Activated naive CD4-positive, alpha-beta T cell treated with anti-CD3 and anti-CD28 coated beads, Interleukin-2, amount 50 U/mL, for 24 hours (primary cell): ENCODE results near the gene TBC1D20.
"Not testable (repeated sequence)": the region's sequence is repeated elsewhere in the genome, so short reads cannot be mapped to it uniquely, and the experiment has no call there.

ENCODE experiments used
- H3K27ac Mint-ChIP-seq: one replicate; pipeline ENCODE4 v1.8.0; 2021; ENCODE audit warnings: mild to moderate bottlenecking, mixed read lengths
- H3K27me3 Mint-ChIP-seq: one replicate; pipeline ENCODE4 v1.8.0; 2021; ENCODE audit warnings: mixed read lengths
- H3K36me3 Mint-ChIP-seq: one replicate; pipeline ENCODE4 v1.8.0; 2021; ENCODE audit warnings: mixed read lengths
- H3K4me1 Mint-ChIP-seq: one replicate; pipeline ENCODE4 v1.8.0; 2021; ENCODE audit warnings: mixed read lengths
- H3K4me3 Mint-ChIP-seq: one replicate; pipeline ENCODE4 v1.8.0; 2021; ENCODE audit warnings: mild to moderate bottlenecking, mixed read lengths
- H3K9me3 Mint-ChIP-seq: one replicate; pipeline ENCODE4 v1.8.0; 2021; ENCODE audit warnings: mixed read lengths

TBC1D20 gene

DNA sequence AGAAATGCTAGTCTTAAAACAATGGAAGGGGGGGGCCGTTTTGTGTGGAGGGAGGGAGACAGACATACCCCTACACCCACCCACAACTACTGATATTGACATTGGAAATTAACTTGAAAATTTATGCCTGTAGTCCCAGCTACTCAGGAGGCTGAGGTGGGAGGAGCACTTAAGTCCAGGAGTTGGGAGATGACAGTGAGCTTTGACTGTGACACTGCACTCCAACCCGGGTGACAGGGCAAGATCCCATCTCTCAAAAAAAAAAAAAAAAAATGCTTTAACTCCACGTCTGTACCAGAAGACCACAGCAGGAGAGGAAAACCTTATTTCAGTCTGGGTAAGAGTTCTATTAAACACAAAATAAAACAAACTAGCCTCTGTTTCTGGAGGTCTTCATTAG lies 2.2 kb downstream of the TBC1D20 start:
- Mint-ChIP-seq H3K4me3 (peak overlapping the region; percentile 99), H3K4me1 (peaks cover 54% of the 10 kb centered on the region), H3K27ac (peak overlapping the region; percentile 25), H3K27me3 (no peaks in the 10 kb centered on the region), H3K9me3 (no peaks in the 10 kb centered on the region), H3K36me3 (peaks cover 3% of the 10 kb centered on the region)

DNA sequence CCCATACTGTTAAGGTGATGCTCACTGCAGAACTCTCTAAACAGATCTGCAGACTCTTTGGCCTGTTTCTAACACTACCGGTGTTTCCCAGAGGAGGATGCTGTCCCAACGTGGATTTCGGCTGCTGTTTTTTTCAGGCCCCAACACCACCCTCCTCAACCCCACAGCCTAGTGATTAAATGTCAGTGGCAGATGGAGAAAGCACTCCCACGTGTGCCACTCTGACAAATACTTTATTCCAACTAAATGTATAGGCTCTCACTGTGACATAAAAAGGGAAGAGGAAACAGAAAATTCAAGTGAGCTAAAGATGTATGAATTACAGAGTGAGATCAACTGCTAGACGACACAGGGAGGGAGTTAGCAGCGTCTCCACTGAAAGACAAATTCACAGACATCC lies 3.6 kb downstream of the TBC1D20 start:
- peaks cover 58% of the 10 kb centered on the region for H3K4me1 Mint-ChIP-seq
- H3K9me3 Mint-ChIP-seq: no peaks in the 10 kb centered on the region
- peak overlapping the region; percentile 35 for H3K27ac Mint-ChIP-seq
- H3K36me3 Mint-ChIP-seq: peaks cover 3% of the 10 kb centered on the region
- H3K4me3 Mint-ChIP-seq: peak overlapping the region; percentile 19
- H3K27me3 Mint-ChIP-seq: no peaks in the 10 kb centered on the region

DNA sequence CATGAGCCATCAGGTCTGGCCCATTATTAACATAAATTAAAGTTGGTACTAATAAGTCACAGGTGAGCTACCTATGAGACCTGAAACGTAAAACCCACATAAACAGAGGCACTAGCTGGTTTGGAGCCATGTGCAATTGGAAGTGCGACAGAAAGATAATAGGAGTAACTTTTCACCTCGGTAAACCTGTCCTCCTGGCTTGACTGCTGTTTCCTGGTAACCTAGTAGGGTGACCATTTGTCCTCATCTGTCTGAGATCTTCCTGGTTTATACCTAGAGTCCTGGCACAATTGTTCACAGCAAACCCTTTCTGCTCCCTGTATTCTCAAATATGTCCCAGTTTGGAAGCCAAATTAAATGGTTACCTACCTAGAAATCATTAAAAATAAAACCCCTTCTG lies 7.4 kb downstream of the TBC1D20 start:
- no peak overlapping the region for H3K4me3 Mint-ChIP-seq
- H3K9me3 Mint-ChIP-seq: no peaks in the 10 kb centered on the region
- H3K4me1 Mint-ChIP-seq: peaks cover 45% of the 10 kb centered on the region
- no peak overlapping the region for H3K27ac Mint-ChIP-seq
- no peaks in the 10 kb centered on the region for H3K27me3 Mint-ChIP-seq
- H3K36me3 Mint-ChIP-seq: peaks cover 3% of the 10 kb centered on the region

DNA sequence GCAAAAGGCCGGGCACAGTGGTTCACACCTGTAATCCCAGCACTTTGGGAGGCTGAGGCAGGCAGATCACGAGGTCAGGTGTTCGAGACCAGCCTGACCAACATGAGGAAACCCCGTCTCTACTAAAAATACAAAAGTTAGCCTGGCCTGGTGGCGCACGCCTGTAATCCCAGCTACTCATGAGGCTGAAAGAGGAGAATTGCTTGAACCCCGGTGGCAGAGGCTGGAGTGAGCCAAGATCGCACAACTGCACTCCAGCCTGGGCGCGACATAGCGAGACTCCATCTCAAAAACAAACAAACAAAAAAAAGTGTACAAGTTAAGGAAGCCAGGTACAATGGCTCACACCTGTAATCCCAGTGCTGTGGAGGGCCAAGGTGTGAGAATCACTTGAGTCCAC lies 10.3 kb downstream of the TBC1D20 start:
- H3K4me1 Mint-ChIP-seq: peaks cover 30% of the 10 kb centered on the region
- not testable (repeated sequence) for H3K9me3 Mint-ChIP-seq, H3K4me3 Mint-ChIP-seq, H3K27ac Mint-ChIP-seq, H3K36me3 Mint-ChIP-seq, H3K27me3 Mint-ChIP-seq

DNA sequence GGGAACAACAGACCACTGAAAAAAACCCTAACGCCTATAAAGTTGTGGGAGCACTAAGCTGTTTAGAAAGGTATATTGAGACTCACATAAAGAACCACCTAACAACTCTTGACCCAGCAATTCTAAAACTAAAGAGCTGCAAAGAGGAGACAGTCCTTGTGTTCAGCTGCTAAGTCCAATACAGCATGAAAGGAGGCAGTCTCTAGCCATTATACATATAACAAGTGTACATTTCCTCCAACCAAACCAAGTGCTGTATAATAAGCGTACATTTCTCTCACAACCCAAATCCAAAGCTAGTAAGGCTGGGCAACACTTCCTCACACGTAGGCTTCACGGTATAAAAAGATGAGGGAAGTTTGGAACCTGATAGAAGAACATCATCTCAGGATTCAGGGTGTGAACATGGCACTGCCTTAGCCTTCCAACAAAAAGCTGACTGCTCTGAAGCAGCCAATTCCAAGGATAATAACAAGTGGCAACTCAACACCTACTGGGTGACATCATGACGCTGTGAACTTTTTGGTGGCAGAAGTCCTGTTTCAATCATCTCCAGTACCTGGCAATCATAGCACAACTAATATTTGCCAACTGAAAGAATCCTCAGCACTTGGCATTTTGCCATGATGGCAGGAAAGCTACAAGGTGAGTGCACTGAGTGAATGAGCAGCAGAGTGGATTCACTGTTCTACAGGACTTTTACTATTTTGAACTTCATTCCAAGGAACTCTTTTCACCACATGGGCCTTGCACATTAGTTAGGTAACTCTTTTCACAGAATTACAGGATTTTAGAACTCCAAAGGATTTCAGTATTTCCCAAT lies 16.6 kb downstream of the TBC1D20 start:
- Mint-ChIP-seq H3K4me3 (no peak overlapping the region), H3K27me3 (no peaks in the 10 kb centered on the region), H3K36me3 (peaks cover 13% of the 10 kb centered on the region), H3K9me3 (no peaks in the 10 kb centered on the region), H3K4me1 (peaks cover 23% of the 10 kb centered on the region), H3K27ac (no peak overlapping the region)

DNA sequence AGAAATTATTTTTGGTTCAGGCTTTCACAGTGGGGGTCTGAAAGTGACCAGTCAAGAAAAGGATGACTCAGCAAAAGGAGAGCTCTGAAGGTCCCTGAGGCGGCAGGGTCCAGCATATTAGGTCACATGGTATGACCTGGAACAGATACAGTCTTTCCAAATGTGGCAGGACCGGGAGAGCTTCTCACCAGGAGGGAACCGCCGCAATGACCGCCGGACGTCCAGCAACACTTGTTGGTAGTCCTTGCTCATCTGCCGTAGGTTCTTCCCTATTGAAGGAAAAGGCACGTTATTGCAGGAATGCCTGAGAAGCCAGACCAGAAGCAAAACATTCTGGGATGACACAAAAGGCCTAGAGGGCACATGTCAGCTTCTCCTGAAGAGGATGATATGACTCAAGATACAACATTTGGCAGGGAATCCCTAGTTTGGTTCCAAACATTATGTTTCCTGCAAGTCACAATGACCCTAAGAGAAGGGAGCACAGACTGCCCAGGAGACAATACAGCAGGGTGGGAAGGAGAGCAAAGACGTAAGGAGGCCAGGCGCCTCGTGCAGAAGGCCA lies 17.4 kb downstream of the TBC1D20 start:
- Mint-ChIP-seq H3K27ac (no peak overlapping the region), H3K4me1 (peaks cover 25% of the 10 kb centered on the region), H3K36me3 (peaks cover 16% of the 10 kb centered on the region)

DNA sequence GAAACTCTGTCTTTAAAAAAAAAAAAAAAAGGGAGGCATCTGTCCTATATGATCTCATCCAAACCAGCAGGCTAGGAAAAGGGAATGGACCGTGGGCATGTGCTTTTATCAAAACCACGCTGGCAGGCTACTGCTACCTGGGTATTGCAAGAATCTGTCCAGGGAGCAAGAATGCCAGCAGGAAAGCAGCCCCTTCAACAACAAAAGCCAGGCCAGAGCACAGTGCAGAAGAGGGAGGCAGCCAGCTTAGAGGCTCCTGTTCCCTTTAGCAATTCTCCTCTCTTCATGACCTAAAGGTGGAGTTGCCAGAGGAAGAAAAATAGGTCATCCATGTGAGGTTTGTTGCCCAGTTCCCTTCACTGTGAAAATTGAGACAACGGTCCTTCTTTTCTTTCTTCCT lies 18.2 kb downstream of the TBC1D20 start:
- Mint-ChIP-seq H3K27me3 (no peaks in the 10 kb centered on the region), H3K27ac (no peak overlapping the region), H3K9me3 (no peaks in the 10 kb centered on the region), H3K36me3 (peaks cover 23% of the 10 kb centered on the region), H3K4me3 (no peak overlapping the region), H3K4me1 (peaks cover 28% of the 10 kb centered on the region)

More for the DNA sequence above, 17.4 kb downstream of the TBC1D20 start:
- Mint-ChIP-seq H3K9me3 (no peaks in the 10 kb centered on the region), H3K4me3 (no peak overlapping the region), H3K27me3 (no peaks in the 10 kb centered on the region)

DNA sequence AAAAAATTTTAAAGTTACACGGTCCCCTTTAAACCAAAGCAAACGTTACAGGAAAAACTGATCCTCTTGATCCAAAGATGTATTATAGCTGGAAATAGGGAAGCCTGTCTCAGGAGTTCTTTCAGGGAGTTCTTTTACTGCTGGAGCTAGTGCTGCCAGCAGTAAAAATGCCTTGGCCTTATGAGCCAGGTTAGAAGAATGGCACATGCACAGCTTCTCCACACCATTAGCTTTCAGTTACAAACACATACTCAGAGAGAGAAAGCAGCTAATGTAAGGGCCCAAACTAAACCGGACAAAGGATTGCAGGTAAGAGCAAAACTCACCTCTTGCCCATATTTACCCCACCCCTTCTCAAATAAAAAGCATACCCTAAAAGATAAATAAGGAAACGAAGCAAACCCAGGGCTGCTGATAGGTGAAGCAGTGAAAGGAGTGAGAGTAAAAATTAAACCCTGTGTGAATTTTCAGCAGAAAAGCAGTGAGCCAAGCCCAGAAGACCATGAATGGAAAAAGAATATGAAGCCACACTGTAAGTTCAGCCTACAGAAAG lies 19.0 kb downstream of the TBC1D20 start:
- H3K27ac Mint-ChIP-seq: no peak overlapping the region
- peaks cover 29% of the 10 kb centered on the region for H3K36me3 Mint-ChIP-seq
- H3K27me3 Mint-ChIP-seq: no peaks in the 10 kb centered on the region
- H3K9me3 Mint-ChIP-seq: no peaks in the 10 kb centered on the region
- peaks cover 36% of the 10 kb centered on the region for H3K4me1 Mint-ChIP-seq
- no peak overlapping the region for H3K4me3 Mint-ChIP-seq

DNA sequence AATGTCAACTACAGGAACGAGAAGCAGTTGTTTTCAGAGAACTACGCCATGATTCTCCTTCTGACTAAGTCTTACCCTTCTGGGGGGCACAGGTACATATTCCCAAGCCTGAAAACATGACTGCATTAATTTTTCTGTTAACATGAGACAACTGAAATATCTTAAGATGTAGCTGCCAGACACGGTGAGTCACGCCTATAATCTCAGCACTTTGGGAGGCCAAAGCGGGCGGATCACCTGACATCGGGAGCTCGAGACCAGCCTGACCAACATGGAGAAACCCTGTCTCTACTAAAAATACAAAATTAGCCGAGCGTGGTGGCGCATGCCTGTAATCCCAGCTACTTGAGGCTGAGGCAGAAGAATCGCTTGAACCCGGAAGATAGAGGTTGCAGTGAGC lies 21.7 kb downstream of the TBC1D20 start:
- Mint-ChIP-seq H3K27ac (no peak overlapping the region), H3K27me3 (no peaks in the 10 kb centered on the region), H3K4me3 (no peak overlapping the region), H3K36me3 (peaks cover 37% of the 10 kb centered on the region), H3K9me3 (no peaks in the 10 kb centered on the region), H3K4me1 (peaks cover 51% of the 10 kb centered on the region)

DNA sequence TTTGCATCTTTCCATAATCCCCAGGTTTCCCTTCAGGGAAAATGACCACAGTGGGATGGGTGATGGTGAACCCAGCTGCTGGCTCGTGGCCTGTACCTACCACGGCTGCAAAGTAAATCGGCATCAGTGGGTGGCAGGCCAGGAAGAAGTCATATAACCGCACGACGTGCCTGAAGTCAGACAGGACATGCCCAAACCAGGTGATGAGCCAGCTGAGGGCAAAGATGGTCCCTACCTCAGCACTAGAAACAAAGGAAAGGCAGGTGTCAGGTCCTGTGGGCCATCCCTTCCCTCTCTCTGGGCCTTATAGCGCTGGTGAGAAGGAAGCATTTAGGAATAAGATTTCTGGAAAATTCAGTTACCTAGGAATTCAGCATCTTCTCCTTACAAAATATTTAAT lies 22.2 kb downstream of the TBC1D20 start:
- Mint-ChIP-seq H3K27me3 (no peaks in the 10 kb centered on the region), H3K9me3 (no peaks in the 10 kb centered on the region), H3K4me3 (peak overlapping the region; percentile 44), H3K27ac (peak overlapping the region; percentile 84), H3K4me1 (peaks cover 56% of the 10 kb centered on the region), H3K36me3 (peaks cover 38% of the 10 kb centered on the region)

DNA sequence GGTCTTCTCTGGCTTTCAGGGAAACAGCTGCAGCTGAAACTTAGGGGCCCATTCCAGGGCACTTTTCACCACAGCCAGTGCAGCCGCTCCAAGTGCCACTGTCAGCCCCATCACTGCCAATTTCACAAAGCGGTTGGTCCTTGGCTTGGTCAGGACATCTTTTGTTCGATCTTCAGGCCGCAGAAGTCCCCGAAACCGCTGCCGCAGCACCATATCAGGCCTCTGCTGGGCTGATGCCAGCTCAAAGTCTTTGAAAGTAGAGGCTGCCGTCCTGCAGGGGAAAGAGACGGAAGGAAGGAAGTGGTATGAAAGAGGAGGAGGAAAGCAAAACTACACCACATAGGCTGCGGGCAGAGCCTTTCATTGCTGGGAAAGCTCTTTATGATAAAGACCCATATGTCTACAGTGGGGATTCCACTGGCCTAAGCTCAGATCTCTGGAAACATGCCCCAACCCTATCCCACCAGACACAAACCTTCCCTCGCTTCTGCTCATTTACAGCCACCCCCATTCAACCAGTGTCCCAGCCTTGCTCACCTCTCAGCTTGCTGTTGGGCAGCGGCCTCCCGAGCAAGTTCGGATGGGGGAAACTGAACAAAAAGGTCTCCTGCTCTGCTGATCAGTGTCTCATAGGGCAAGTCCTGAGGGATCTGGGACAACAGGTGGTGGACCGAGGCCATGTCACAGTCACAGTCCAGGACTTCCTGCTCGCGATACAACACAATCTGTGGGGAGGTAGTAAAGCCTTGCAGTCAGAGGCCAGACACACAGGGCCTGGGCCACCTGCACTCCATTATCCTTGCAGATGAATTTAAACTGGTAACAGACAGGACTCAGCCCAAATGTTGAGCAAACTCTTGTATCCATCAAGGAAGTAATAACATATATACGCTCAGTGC lies 23.5 kb downstream of the TBC1D20 start:
- Mint-ChIP-seq H3K4me1 (peaks cover 69% of the 10 kb centered on the region), H3K4me3 (peak overlapping the region; percentile 88), H3K27me3 (no peaks in the 10 kb centered on the region), H3K27ac (peak overlapping the region; percentile 90), H3K9me3 (no peaks in the 10 kb centered on the region), H3K36me3 (peaks cover 35% of the 10 kb centered on the region)

DNA sequence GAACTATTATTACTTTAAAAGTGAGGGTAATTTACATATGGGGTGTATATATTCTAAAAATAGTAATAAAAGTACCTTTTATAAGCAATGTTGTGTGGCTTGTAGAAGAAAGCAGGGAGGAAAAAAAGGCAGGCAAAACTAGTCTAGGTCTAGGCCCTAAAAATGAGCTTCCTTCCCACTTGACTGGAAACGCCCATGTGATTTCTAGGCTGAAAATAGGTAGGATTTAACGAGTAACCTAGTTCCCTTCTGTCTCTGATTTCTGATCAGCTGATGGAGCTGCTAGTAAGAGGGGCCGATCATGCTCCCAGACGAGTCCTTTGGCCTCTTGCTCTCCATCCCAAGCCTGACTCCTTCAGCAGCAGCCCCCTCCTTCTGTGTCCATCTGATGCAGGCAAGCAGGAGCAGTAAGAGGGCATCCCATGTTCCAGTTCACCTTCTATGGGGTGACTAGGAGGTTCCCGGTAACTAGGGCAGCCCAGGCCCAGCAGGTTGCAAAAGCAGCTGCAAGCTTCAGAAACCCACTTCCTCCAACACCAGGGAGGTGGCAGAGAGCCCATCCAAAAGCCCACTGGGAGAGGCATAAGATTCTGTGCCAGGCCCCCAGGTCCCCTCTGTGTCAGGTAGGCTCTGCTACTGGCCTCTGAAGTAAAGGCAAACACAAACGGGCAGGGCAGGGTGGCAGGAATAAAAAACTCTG lies 24.4 kb downstream of the TBC1D20 start:
- Mint-ChIP-seq H3K27me3 (no peaks in the 10 kb centered on the region), H3K27ac (peak overlapping the region; percentile 55), H3K36me3 (peaks cover 38% of the 10 kb centered on the region), H3K4me1 (peaks cover 78% of the 10 kb centered on the region), H3K4me3 (peak overlapping the region; percentile 88), H3K9me3 (no peaks in the 10 kb centered on the region)

DNA sequence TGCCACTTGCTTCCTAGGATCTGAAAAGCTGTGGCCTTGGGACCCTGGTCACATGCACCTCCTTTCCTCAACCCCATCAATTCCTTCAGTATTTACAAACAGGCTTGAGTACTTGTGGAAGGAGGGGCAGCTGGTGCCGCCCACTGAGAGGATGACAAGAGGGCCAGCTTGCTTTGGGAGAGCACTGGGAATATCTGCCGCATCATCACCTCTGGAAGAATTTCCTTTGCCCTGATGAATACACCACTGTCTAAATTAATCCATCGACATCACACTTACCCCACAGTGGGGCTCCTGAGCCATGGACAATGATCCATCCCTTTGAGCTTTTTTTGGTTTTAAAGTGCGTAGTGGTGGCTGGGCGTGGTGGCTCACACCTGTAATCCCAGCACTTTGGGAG lies 25.9 kb downstream of the TBC1D20 start:
- Mint-ChIP-seq H3K27ac (no peak overlapping the region), H3K36me3 (peaks cover 33% of the 10 kb centered on the region), H3K27me3 (no peaks in the 10 kb centered on the region), H3K4me1 (peaks cover 84% of the 10 kb centered on the region), H3K9me3 (no peaks in the 10 kb centered on the region), H3K4me3 (no peak overlapping the region)

DNA sequence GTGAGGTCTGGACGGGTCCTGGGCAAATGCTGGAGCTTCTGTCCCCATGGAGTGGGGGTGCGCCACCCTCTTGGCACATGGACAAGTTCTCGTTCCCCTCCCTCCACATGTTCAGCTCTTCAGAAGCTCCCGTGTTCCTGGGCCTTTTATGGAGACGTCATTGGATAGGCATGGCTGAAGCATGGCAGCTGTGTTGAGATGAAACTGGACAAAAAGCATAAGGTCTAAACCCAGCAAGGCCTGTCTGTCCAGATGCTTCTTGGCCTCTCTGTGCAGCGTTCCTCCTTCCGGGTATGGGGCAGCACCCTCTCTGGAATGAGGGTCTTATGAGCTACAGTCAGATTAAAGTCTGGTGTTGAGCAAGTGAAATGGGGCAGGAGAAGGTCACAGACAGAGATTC lies 26.8 kb downstream of the TBC1D20 start:
- Mint-ChIP-seq H3K36me3 (peaks cover 31% of the 10 kb centered on the region), H3K9me3 (no peaks in the 10 kb centered on the region), H3K4me1 (peaks cover 89% of the 10 kb centered on the region), H3K27me3 (no peaks in the 10 kb centered on the region), H3K4me3 (no peak overlapping the region), H3K27ac (no peak overlapping the region)
